HG02981 (cell line): ENCODE results near the gene PWWP3B.
"Not testable (repeated sequence)": the region's sequence is repeated elsewhere in the genome, so short reads cannot be mapped to it uniquely, and the experiment has no call there.

ENCODE experiments used
- ATAC-seq: cut with Tn5 transposase; IDR thresholded peaks from one replicate; pipeline ENCODE4 v1.9.1; 2021; ENCODE audit warnings: mild to moderate bottlenecking, moderate library complexity; ENCODE audit not compliant: unreplicated experiment

Gene PWWP3B

DNA sequence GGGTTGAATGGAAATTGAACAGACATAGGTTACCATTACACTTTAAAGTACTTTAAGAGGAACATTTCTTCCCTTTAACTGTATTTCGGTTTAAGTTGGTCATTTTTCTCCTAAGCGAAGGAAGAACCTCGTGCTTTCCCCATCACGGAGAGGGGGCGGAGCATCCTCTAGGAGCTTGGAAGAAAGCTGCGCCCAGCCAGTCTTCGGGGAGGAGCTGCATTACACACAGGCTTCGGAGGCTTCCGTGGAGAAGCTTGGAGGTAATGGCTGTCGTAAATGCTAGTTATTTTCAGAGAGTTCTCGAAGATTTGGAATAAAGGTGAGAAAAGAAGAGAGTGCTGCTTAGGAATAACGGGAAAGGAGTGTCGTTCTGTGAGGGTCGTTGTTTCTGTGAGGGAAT is at the start of gene PWWP3B:
TSS of gene PWWP3B (plus strand) at position 199 of the 400 bp plus-strand sequence. CDS start 37,128 bp downstream, outside the sequence.
- ATAC-seq, result no peak

DNA sequence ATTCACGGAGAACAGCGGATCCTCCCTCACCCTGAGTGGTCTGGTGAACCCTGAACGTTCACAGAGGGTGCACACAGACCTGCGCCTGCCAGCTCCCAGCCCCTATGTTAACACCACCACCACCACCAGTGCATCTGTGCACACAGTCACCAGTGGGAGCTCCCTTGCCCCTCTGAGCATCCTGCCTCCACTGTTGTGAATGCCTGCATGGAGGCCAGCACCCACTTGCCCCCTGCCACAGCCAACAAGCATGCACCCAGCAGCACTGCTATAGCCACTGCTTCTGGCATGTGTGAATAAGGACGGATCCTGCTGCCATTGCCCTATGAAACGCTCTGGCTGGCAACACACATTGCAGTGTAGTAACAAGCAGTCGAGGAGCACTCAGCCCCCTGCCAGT is 29.1 kb upstream of the PWWP3B start:
- ATAC-seq, result no peak

DNA sequence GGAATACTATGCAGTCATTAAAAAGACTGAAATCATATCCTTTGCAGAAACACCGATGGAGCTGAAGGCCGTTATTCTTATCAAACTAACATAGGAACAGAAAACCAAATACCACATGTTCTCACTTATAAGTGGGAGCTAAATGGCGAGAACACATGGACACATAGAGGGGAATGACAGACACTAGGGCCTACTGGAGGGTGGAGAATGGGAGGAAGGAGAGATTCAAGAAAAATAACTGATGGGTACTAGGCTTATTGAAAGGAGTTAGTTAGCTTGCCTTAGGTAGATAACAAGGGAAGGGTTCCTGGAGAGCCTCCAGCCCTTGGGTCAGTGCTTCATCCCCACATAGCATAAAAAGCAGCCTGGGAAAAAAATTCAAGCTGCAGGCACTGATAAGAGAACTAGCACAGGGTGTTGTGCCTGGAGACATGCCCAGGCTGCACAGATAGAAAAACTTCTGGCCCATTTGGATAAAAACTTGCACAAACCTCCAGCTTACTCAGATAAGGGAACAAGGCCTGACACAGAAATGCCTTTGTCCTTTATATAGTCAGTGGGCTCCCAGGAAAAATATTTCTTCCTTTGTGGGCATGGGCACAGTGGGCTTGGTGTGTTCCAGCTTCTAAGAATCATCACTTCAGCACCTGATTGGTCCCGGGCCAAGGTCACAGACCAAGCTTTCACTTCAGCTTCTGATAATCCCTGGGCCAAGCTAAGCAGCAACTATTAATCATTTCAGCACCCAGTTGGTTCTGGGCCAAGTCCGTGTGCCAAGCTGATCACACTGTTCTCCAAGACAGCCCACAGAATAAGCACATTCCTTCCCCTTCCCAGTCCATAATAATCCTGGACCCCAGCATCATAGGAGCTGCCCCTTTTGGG is 23.1 kb upstream of the PWWP3B start:
- no peak for ATAC-seq

DNA sequence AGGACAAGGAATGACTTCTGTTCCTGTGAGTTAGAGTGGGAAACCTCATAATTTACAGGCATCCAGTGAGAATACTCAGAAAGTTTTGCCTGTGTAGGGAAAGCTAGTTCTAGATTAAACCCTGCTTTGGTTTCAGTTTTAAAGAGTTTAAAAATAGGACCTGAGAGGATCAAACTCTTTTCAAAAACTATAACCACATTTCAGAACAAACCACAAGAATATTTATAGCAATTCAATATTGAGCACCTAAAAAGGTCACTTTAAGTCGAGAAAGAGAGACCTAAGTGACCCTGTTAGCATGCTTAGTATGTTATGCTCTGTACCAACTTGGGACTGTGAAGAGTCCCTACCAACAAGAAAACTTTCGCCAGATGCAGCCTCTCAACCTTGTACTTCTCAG is 17.4 kb upstream of the PWWP3B start:
- ATAC-seq, result no peak

DNA sequence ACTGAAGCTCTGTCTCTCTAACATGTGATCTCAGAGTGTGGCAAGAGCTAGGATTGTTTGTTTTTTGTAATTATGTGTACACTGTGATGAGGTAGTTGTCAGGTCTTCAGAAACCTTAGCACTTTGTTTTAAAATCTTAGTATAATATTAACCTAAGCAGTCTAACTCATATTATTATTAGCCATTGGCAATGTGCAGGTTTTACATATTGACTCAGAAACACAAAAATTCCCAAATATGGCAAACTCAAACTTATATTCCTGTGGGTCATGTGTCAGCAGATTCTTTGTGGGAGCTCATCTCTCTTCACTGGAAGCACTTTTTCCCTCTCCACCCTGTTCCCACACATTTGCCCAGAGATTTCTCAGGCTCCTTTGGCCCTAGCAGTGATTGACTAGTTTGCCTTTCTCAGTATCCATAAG is 8.2 kb upstream of the PWWP3B start:
- no peak for ATAC-seq

DNA sequence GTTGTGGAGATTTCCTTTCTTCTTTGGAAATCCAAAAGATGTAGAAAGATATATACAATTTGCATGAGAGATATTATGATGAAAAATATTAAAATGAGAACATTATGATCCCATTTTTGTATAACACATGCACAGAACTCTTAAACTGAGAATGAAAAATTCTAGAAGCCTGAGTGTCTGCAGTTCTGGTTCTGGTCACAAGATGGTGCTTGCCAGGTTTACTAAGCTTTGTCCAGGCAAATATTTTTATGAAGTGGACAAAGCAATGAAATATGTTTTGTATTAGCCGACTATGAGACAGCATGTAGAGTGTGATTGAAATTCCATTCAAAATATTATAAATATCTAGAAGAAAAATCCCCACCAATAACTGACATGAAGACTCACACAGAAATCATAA is 2.2 kb downstream of the PWWP3B start:
- no peak for ATAC-seq

DNA sequence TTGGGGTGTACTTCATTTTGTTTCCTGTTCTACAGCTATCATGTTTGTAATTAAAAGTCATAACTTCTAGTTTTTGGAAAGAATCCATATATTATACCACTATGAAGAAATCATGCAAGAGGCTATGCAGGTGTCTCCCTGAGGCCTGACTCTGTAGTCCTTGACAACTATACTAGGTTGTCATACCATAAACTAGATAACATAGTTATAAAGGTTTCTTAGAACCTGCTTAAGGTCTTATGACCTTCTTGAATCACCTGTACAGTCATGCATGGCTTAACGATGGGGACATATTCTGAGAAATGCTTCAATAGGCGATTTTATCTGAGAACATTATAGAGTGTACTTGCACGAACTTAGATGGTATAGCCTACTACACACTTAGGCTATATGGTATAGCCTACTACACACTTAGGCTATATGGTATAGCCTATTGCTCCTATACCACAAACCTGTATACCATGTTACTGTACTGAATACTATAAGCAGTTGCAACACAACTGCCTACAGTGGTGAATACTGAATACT is 3.3 kb downstream of the PWWP3B start:
- ATAC-seq, result no peak

DNA sequence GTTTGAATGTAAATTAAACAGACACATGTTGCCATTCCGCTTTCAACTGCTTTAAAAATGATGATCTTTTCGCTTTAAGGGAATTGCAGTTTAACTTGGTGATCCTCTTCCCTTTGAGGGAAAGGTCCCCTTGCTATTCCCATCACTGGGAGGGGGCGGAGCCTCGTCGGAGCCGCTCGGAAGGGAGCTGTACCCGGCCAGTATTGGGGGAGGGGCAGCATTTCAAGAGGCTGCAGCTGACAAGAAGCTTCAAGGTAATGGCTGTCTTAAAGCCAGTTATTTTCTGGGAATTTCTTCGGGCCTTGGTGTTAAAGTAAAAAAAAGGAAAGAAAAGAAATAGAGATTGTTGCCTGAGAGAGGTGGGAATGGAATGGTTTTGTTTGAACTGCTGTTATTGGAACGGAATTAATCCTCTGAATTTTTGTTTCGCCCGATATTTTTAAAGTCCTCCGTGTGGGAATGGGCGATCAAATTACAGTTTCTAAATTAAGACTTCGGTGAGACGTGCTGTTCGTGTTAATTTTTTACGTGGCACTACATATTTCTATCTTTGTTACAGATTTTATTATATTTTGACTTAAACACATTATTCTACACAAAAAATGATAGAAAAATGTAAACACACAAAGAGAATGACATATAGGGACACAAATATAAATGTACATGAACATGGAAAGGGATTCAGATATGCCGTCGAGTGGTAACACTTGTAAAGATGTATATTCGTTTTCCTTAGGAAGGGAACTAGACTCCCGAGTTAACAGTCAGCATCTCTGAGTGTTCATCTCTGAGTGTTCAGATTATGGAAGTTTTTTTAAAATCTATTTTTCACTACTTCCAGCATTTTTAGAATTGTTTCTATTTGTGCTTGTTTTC is 9.2 kb downstream of the PWWP3B start:
- no peak for ATAC-seq

DNA sequence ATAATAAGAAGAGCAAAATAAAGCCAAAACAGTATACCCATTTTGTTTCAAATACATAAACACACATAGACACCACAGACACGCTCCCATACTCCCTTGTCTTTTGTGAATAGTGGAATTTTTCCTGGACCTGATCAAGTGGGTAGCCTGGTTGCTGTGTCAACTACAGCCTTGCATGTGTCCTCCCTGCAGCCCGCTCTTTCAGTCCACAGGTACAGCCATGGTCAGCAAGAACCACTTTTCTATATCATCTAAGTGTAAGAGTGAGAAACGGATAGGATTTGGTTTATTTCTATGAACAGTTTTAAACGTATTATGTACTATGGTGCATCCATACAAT is 9.8 kb downstream of the PWWP3B start:
- ATAC-seq, result no peak

DNA sequence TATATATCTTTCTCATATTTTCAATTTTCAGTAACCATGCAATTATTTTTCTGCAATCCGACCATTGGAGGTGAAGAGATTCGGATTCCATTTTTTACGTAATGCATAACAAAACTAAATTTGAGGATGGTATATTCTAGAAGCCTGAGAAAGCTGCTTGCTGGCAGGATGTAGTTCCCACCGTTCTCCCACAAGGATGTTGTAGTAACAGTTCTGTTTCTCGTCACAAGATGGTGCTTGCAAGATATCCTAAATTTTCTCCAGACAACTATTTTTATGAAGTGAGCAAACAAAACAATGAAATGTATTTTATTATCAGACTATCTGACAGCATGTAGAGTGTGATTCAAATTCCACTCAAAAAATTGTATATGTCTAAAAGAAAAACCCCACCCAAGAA is 10.7 kb downstream of the PWWP3B start:
- no peak for ATAC-seq

DNA sequence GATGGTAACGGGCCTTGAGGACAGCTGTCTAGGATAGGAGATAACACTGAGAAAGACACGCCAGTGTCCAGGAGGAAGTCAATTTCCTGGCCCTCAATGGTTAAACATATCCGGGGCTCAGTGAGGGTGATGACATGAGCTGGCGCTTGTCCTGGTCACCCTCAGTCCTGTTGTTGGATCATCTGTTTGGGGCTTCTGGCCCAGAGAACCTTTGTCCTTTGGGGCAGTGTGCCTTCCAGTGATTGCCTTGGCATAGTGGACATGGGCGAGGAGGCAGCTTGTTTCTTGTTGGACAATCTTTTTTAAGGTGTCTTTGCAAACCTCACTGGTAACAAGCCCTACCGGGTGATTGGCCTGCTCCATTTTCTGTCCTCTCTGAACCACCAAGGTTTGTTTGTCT is 15.6 kb downstream of the PWWP3B start:
- ATAC-seq, result not testable (repeated sequence)

DNA sequence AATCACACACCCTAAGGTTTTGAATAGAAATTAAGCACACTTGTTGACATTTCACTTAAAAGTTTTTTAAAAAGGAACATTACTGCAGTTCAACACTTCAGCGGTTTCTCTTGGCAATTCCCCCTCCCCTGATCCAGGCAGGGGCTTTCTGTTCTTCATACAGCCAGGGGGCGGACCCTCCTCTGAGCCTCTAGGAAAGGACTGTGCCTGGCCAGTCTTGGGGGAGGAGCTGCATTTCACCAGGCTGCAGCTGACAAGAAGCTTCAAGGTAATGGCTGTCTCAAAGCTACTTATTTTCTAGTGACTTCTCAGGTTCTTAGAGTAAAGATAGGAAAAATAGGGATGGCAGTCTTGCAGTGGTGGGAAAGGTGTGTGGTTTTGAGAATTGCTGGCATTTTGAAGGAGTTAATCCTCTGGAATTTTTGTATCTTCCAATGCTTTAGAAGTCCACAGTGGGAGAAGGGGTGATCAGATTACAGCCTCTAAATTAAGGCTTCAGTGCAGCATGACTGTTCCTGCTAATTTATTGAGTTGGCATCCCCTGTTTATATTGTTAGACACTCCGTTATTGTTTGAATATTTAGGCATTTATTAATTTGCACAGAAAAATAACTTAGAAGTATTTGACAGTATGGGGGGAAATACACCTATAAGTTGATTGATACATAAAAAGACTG is 33.5 kb downstream of the PWWP3B start:
- no peak for ATAC-seq

DNA sequence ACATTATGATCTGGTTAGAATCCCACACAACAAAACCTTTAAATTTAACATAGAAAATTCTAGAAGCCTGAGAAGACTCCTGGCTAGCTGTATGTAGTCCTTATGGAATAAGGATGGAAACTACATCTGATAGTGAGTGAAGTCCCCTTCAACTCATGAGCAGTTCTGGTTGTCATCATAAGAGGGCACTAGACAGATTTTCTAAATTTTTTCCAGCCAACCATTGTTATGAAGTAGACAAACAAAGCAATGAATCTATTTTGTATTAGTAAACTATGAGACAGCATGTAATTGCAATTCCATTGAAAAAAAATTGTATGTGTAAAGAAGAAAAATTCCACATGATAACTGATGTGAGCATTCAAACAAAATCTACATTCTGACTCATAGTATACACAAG is 35.2 kb downstream of the PWWP3B start:
- no peak for ATAC-seq

DNA sequence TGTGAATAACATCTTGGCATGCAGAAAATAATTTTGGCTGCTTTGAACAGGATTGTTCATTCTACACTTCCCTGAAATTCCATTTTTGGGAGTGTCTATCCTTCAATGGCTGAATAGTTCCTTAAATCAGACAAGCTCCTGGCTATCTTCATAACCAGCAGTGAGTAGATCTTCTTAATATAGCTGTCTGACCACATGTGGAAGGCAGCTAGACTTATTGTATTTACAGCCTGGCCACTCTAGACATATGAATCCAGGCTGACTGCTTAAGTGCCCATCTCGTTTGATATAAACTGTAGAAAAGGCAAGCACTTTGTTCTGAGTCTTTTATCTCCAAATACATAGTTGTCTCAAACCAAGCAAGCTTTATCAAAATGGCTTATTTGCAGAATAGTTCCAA is 40.0 kb downstream of the PWWP3B start:
- ATAC-seq, result no peak
